22Rv1 (cell line): ENCODE results near the gene HOXB1.

Experiments
- CTCF ChIP-seq: fragments of 450-650 bp; IDR thresholded peaks from 2 replicates; pipeline ENCODE4 v1.5.1; 2017; ENCODE audit warnings: mild to moderate bottlenecking
- ZFX ChIP-seq: fragments of 450-650 bp; IDR thresholded peaks from 2 replicates; pipeline ENCODE4 v1.6.1; 2017; ENCODE audit warnings: antibody characterized with exemption, borderline replicate concordance

DNA sequence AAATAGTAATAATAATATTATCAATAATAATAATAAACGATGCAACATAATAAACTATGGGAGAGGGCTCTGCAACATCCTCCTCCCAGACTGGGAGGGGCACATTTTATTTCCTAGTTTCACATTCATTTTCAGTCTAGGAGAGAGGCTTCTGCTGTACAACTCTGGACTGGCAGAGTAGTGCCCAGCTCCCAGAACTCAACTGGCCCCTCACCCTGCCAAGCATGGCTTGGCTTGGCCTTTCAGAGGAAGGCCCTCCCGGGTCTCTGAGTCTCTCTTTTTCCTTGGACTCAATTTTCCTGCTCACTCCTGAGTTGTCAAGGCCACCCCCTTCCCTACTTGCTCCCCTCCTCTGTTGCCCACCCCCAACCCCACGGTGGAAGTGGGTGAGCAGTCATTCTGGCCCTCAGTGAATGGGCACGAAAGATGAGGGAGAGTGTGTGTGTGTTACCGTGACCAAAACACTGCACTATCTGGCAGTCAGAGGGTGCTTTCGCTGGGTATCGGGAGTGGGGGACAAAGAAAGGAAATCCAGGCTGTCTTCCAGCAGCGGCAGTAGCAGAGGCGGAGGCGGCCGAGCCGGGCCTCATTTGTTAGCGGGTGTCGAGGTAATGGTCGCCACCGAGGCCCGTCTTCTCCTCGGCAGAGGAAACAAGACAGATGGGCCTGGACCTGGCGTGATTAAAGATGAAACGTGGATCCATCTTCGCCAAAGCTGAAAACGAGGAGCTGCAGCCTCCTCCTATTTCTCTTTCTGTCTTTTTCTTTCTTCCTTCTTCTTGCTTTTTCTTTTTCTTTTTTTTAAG lies 45.1 kb upstream of the HOXB1 start:
- TF ChIP-seq CTCF, result no peak
- no peak for TF ChIP-seq ZFX
